ENCODE measurements around the gene CCDC187.
"Not testable (repeated sequence)": the region's sequence is repeated elsewhere in the genome, so short reads cannot be mapped to it uniquely, and the experiment has no call there.

- TF ChIP-seq, protein P1, sequence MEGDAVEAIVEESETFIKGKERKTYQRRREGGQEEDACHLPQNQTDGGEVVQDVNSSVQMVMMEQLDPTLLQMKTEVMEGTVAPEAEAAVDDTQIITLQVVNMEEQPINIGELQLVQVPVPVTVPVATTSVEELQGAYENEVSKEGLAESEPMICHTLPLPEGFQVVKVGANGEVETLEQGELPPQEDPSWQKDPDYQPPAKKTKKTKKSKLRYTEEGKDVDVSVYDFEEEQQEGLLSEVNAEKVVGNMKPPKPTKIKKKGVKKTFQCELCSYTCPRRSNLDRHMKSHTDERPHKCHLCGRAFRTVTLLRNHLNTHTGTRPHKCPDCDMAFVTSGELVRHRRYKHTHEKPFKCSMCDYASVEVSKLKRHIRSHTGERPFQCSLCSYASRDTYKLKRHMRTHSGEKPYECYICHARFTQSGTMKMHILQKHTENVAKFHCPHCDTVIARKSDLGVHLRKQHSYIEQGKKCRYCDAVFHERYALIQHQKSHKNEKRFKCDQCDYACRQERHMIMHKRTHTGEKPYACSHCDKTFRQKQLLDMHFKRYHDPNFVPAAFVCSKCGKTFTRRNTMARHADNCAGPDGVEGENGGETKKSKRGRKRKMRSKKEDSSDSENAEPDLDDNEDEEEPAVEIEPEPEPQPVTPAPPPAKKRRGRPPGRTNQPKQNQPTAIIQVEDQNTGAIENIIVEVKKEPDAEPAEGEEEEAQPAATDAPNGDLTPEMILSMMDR (IDR thresholded peaks at IDR 0.05; ENCODE audit: low read depth, low read length, poor library complexity, severe bottlenecking) = not testable (repeated sequence)
- not testable (repeated sequence) for TF ChIP-seq EZH2phosphoT487 (IDR thresholded peaks at IDR 0.05; ENCODE audit: borderline replicate concordance, low read length)
These were observed 37.3 kb downstream of the CCDC187 start for GRCh38 chr9:136266641-136267040.
